Measurements from ENCODE around the gene GTF2H4.

GTF2H4 gene

GRCh38 chr6:30955367-30956042 lies 47.5 kb downstream of the GTF2H4 start:
- peak; percentile 50 for DNase-seq (ENCODE audit: low read depth)

- DNase-seq (ENCODE audit: low read depth): no peak
Measured at GRCh38 chr6:30957716-30958115, 49.7 kb downstream of the GTF2H4 start.

- DNase-seq (ENCODE audit: low read depth): no peak
Measured at GRCh38 chr6:30960907-30961673, 53.1 kb downstream of the GTF2H4 start.

- DNase-seq (ENCODE audit: low read depth): no peak
Measured at GRCh38 chr6:30962716-30963115, 54.7 kb downstream of the GTF2H4 start.

GRCh38 chr6:30963641-30964040 lies 55.6 kb downstream of the GTF2H4 start:
- DNase-seq (ENCODE audit: low read depth): no peak

All from stimulated activated CD8-positive, alpha-beta memory T cell treated with anti-CD3 and anti-CD28 coated beads, Interleukin-15, amount 100 ng/mL, for 1 hour (primary cell).